C4-2B (cell line): ENCODE data around the gene MAP3K6.

Experiments used
- CTCF ChIP-seq: fragments of 450-650 bp; conservative IDR thresholded peaks from 2 replicates; pipeline ENCODE4 v1.5.1; 2017; ENCODE audit warnings: mild to moderate bottlenecking
- ZFX ChIP-seq: fragments of 450-650 bp; IDR thresholded peaks from 2 replicates; pipeline ENCODE4 v1.6.1; 2017

- no peak for TF ChIP-seq CTCF
- TF ChIP-seq ZFX: no peak
These were observed 23.1 kb downstream of the MAP3K6 start for GRCh38 chr1:27343639-27344025.
